HT1080 (cell line): ENCODE results near the gene MED28. TPM values are rescaled to one million over a fixed set of nuclear protein-coding genes. Genes with fewer than 3 reads are reported as not detected.

Experiments used
- DNase-seq: peaks from one replicate; pipeline ENCODE4 v3.0.0-alpha.2; 2015; ENCODE audit warnings: low read depth
- total RNA-seq: library from RNA; depleted of rRNA; stranded (reverse); fragments of >200 nt; shearing (Covaris generic); gene quantifications from 2 replicates; pipeline ENCODE4 v1.2.3, GENCODE V29; 2014; rRNA removed

MED28 gene
- total RNA-seq, 1 experiment from 2014 or later = 29.2 TPM

GRCh38 chr4:17665346-17665745 is 50.9 kb downstream of the MED28 start:
- DNase-seq = no peak

GRCh38 chr4:17665852-17666251 is 51.4 kb downstream of the MED28 start:
- no peak for DNase-seq

- no peak for DNase-seq
Measured at GRCh38 chr4:17667253-17667652, 52.8 kb downstream of the MED28 start.

GRCh38 chr4:17667653-17668201 is 53.3 kb downstream of the MED28 start:
- DNase-seq = no peak

- DNase-seq = no peak
Measured at GRCh38 chr4:17670423-17670822, 56.0 kb downstream of the MED28 start.

- no peak for DNase-seq
Measured at GRCh38 chr4:17680559-17681280, 66.3 kb downstream of the MED28 start.

GRCh38 chr4:17681281-17682221 is 67.1 kb downstream of the MED28 start:
- no peak for DNase-seq

- DNase-seq = no peak
Measured at GRCh38 chr4:17682222-17682566, 67.8 kb downstream of the MED28 start.

Other genes starting within 250 kb of the MED28 start
- gene QDPR, start 102.6 kb upstream of the MED28 start, total RNA-seq = 12.2 and 31.5 TPM in 2 replicates
- gene CLRN2, start 99.5 kb upstream of the MED28 start, total RNA-seq = not detected in 2 replicates
- 92.5 and 93.4 TPM in 2 replicates for gene LAP3, start 37.4 kb upstream of the MED28 start, total RNA-seq
- gene FAM184B, start 167.0 kb downstream of the MED28 start, total RNA-seq = 0.02 TPM in 1 of 2 replicates, not detected in the other
- gene DCAF16, start 196.1 kb downstream of the MED28 start, total RNA-seq = 44.5 and 46.4 TPM in 2 replicates
- gene NCAPG, start 196.3 kb downstream of the MED28 start, total RNA-seq = 71.6 and 79.6 TPM in 2 replicates